IMR-90 (cell line): ENCODE measurements around the gene CELA2A. TPM values are rescaled to one million over a fixed set of nuclear protein-coding genes. Genes with fewer than 3 reads are reported as not detected.
A peak's percentile ranks its signal among the peaks of the same experiment; 100 is the strongest.
"Not testable (repeated sequence)": the region's sequence is repeated elsewhere in the genome, so short reads cannot be mapped to it uniquely, and the experiment has no call there.

Experiments
- ATAC-seq: fragments of 200-7000 bp; cut with Tn5 transposase; 2 replicates; pipeline ENCODE4 v1.9.1; 2020; ENCODE audit warnings: low read depth, mild to moderate bottlenecking, moderate library complexity
- BruUV-seq: library from RNA; stranded (reverse); fragments of 400-500 nt; replicated peaks from 2 replicates; lab custom pipeline; 2021; lab: Mats Ljungman, UMichigan
- CTCF ChIA-PET: fragments of 300-600 bp; formaldehyde crosslinking; extraction: SDS; loops from one replicate; lab custom pipeline; 2021; ENCODE audit warnings: antibody characterized with exemption; lab: Yijun Ruan, JAX
- POLR2A ChIA-PET: fragments of 300-600 bp; sonication (Branson Sonifier 250); formaldehyde crosslinking; loops from one replicate; lab custom pipeline; 2022; ENCODE audit warnings: antibody characterized with exemption; ENCODE audit not compliant: unreplicated experiment; lab: Charles Lee
- DNase-seq: peaks from one replicate; pipeline ENCODE4 v3.0.0; 2013
- H2AFZ ChIP-seq: replicated peaks from 2 replicates; pipeline ENCODE3; 2013; ENCODE audit warnings: low read length, mild to moderate bottlenecking; ENCODE audit not compliant: poor library complexity
- H2AK5ac ChIP-seq: 2 replicates; pipeline ENCODE4 v1.6.1; 2013; ENCODE audit warnings: low read depth, low read length, inconsistent platforms
- H2AK9ac ChIP-seq: replicated peaks from 2 replicates; pipeline ENCODE3; 2013; ENCODE audit warnings: mild to moderate bottlenecking, low read depth, low read length, moderate library complexity; ENCODE audit not compliant: poor library complexity
- H2BK120ac ChIP-seq: 2 replicates; pipeline ENCODE4 v1.6.1; 2013; ENCODE audit warnings: low read depth, low read length, inconsistent platforms
- H2BK15ac ChIP-seq: 3 replicates; pipeline ENCODE4 v1.6.1; 2013; ENCODE audit warnings: low read depth, low read length, inconsistent platforms
- H2BK20ac ChIP-seq: 2 replicates; pipeline ENCODE4 v1.6.1; 2013; ENCODE audit warnings: low read depth, mild to moderate bottlenecking, inconsistent platforms, low read length, moderate library complexity
- H2BK5ac ChIP-seq: 2 replicates; pipeline ENCODE4 v1.6.1; 2013; ENCODE audit warnings: mild to moderate bottlenecking, low read depth, low read length, inconsistent platforms; ENCODE audit not compliant: poor library complexity, severe bottlenecking
- H3K14ac ChIP-seq: replicated peaks from 2 replicates; pipeline ENCODE4 v1.6.1; 2013; ENCODE audit warnings: low read depth, low read length, inconsistent platforms
- H3K18ac ChIP-seq: 2 replicates; pipeline ENCODE4 v1.6.1; 2013; ENCODE audit warnings: low read depth, low read length, control low read depth
- H3K23ac ChIP-seq: 2 replicates; pipeline ENCODE4 v1.6.1; 2013; ENCODE audit warnings: low read depth, low read length, inconsistent platforms
- H3K27ac ChIP-seq: 2 replicates; pipeline ENCODE4 v1.5.1; 2013; ENCODE audit warnings: mild to moderate bottlenecking, control low read depth, low read length; ENCODE audit not compliant: insufficient read depth
- H3K27me3 ChIP-seq: 2 replicates; pipeline ENCODE4 v1.6.1; 2013; ENCODE audit warnings: low read length; ENCODE audit not compliant: control insufficient read depth, insufficient read depth
- H3K36me3 ChIP-seq: 2 replicates; pipeline ENCODE4 v1.6.1; 2013; ENCODE audit warnings: low read length, mixed read lengths; ENCODE audit not compliant: control insufficient read depth, insufficient read depth
- H3K4ac ChIP-seq: 2 replicates; pipeline ENCODE4 v1.6.1; 2013; ENCODE audit warnings: low read depth, low read length, inconsistent platforms
- H3K4me1 ChIP-seq: 2 replicates; pipeline ENCODE4 v1.6.1; 2013; ENCODE audit warnings: low read length, mixed read lengths; ENCODE audit not compliant: control insufficient read depth, insufficient read depth
- H3K4me2 ChIP-seq: 2 replicates; pipeline ENCODE4 v1.6.1; 2013; ENCODE audit warnings: low read depth, mild to moderate bottlenecking, control low read depth, low read length, moderate library complexity
- H3K4me3 ChIP-seq: 2 replicates; pipeline ENCODE4 v1.5.1; 2013; ENCODE audit warnings: low read depth, mild to moderate bottlenecking, control low read depth, low read length, moderate library complexity; ENCODE audit not compliant: insufficient read depth
- H3K56ac ChIP-seq: 2 replicates; pipeline ENCODE4 v1.6.1; 2013; ENCODE audit warnings: low read length, inconsistent platforms; ENCODE audit not compliant: insufficient read depth; ENCODE audit errors: extremely low read depth
- H3K79me1 ChIP-seq, 2 experiments: 2 replicates each; pipeline ENCODE4 v1.6.1; 2013; ENCODE audit warnings: low read length in 2 of 2, inconsistent platforms in 1 of 2, low read depth in 1 of 2
- H3K9ac ChIP-seq: 2 replicates; pipeline ENCODE4 v1.6.1; 2013; ENCODE audit warnings: low read depth, low read length, control low read depth
- H3K9me1 ChIP-seq: 2 replicates; pipeline ENCODE4 v1.6.1; 2013; ENCODE audit warnings: low read length, inconsistent platforms; ENCODE audit not compliant: insufficient read depth
- H3K9me3 ChIP-seq: 2 replicates; pipeline ENCODE4 v1.6.1; 2013; ENCODE audit warnings: low read length; ENCODE audit not compliant: control insufficient read depth, insufficient read depth
- H4K20me1 ChIP-seq: 2 replicates; pipeline ENCODE4 v1.6.1; 2013; ENCODE audit warnings: low read length, inconsistent platforms; ENCODE audit not compliant: insufficient read depth
- H4K5ac ChIP-seq: 2 replicates; pipeline ENCODE4 v1.6.1; 2013; ENCODE audit warnings: mild to moderate bottlenecking, low read depth, low read length, control low read depth
- H4K8ac ChIP-seq, 2 experiments: 2 replicates each; pipeline ENCODE4 v1.6.1; 2013; ENCODE audit warnings: low read depth in 2 of 2, low read length in 2 of 2, control low read depth in 1 of 2, inconsistent platforms in 1 of 2
- H4K91ac ChIP-seq: 2 replicates; pipeline ENCODE4 v1.6.1; 2013; ENCODE audit warnings: low read depth, low read length, inconsistent platforms; ENCODE audit not compliant: insufficient read depth
- BHLHE40 ChIP-seq: fragments of 150-350 bp; IDR thresholded peaks from 2 replicates; pipeline ENCODE4 v1.6.1; 2016; ENCODE audit warnings: mild to moderate bottlenecking, low read depth, low read length
- CTCF ChIP-seq: conservative IDR thresholded peaks from 2 replicates; pipeline ENCODE4 v1.5.1; 2012; ENCODE audit warnings: mild to moderate bottlenecking, low read depth, low read length, improper control_type of control experiment
- FOS ChIP-seq: fragments of 150-350 bp; IDR thresholded peaks from 2 replicates; pipeline ENCODE4 v1.6.1; 2016; ENCODE audit warnings: low read depth, low read length
- MAFK ChIP-seq: IDR thresholded peaks from 2 replicates; pipeline ENCODE4 v1.6.1; 2012; ENCODE audit warnings: low read depth, low read length, improper control_type of control experiment
- MAZ ChIP-seq: IDR thresholded peaks from 2 replicates; pipeline ENCODE4 v1.6.1; 2012; ENCODE audit warnings: low read depth, mild to moderate bottlenecking, low read length, improper control_type of control experiment, moderate library complexity, borderline replicate concordance
- RAD21 ChIP-seq: IDR thresholded peaks from 2 replicates; pipeline ENCODE4 v1.6.1; 2012; ENCODE audit warnings: low read length, improper control_type of control experiment
- RFX5 ChIP-seq: IDR thresholded peaks from 2 replicates; pipeline ENCODE4 v1.8.0; 2012; ENCODE audit warnings: low read depth, mild to moderate bottlenecking, low read length, moderate library complexity
- WGBS, 2 experiments: methylation state at CpG; one replicate each; pipeline versions ENCODE4 v1.1.5 to v1.1.7; 2013; ENCODE audit warnings: missing lambda C conversion rate in 2 of 2; ENCODE audit not compliant: insufficient read length in 1 of 2; ENCODE audit errors: extremely low coverage in 2 of 2; 5-methylcytosine and 5-hydroxymethylcytosine counted together
- dilution Hi-C: fragments of 300-500 bp; cut with HindIII; formaldehyde crosslinking; loops from one replicate; pipeline ENCODE4 v1.14.3; 2018; ENCODE audit warnings: low sequenced_read_pairs; ENCODE audit not compliant: unreplicated experiment
- in situ Hi-C: fragments of 300-500 bp; cut with MboI; formaldehyde crosslinking; loops from 3 replicates; pipeline ENCODE4 v1.14.3; 2019; ENCODE audit warnings: low sequenced_read_pairs, inconsistent platforms, mixed read lengths
- intact Hi-C: fragments of 100-400 bp; cut with micrococcal nuclease; formaldehyde crosslinking; loops from 2 replicates; pipeline ENCODE4 v1.10.0; 2022
- polyA plus RNA-seq, 3 experiments: library from polyadenylated mRNA; depleted of rRNA; stranded (reverse); fragments of >200 nt; gene quantifications; 2 replicates each; pipeline ENCODE4 v1.2.3, GENCODE V29; 2012; ENCODE audit warnings: low replicate concordance in 1 of 3
- total RNA-seq: library from RNA; depleted of rRNA; stranded (reverse); fragments of >200 nt; gene quantifications from 2 replicates; pipeline ENCODE4 v1.2.3, GENCODE V29; 2012

Gene CELA2A
- total and polyA plus RNA-seq, 2 of the 4 experiments (the other 2 are of a cell fraction), result not detected

- Histone ChIP-seq H4K20me1 (no peaks in the 10 kb centered on the region), H3K79me1 (no peaks in the 10 kb centered on the region), H3K36me3 (no peaks in the 10 kb centered on the region), H3K27me3 (peaks cover 3% of the 10 kb centered on the region; the same call in 1 of the 2 replicates), H2AFZ (no peak overlapping the region), H3K4me3 (no peak overlapping the region), H2BK20ac (no peak overlapping the region), H3K4me1 (no peaks in the 10 kb centered on the region), H3K18ac (no peak overlapping the region), H2AK5ac (no peak overlapping the region), H3K9me1 (no peaks in the 10 kb centered on the region), H2BK120ac (no peak overlapping the region), H4K8ac (no peak overlapping the region), H3K27ac (no peak overlapping the region), H4K91ac (no peak overlapping the region), H2BK5ac (no peak overlapping the region), H3K23ac (no peak overlapping the region), H3K14ac (no peak overlapping the region), H3K4ac (no peak overlapping the region), H2AK9ac (no peak overlapping the region), H3K9ac (no peak overlapping the region), H4K5ac (no peak overlapping the region), H3K4me2 (no peak overlapping the region), H3K56ac (0 out of 2 replicates have a peak overlapping the region, but pooled peaks have one; percentile 1), H3K9me3 (no peaks in the 10 kb centered on the region), H2BK15ac (no peak overlapping the region)
- dilution Hi-C loops, result no loop called here
- no CpG with 5 or more reads among the region's 3 CpGs for WGBS, 2 experiments
- ChIA-PET CTCF (no interaction called here), POLR2A (no interaction called here)
- ATAC-seq (no peak), DNase-seq (no peak)
- intact Hi-C loops, result no loop called here
- BruUV-seq, result no TSS peak
- no peak for TF ChIP-seq CTCF
- no peak for TF ChIP-seq RFX5
- no peak for TF ChIP-seq MAFK
- no peak for TF ChIP-seq BHLHE40
- no peak for TF ChIP-seq FOS
- TF ChIP-seq MAZ, result no peak
- no peak for TF ChIP-seq RAD21
- in situ Hi-C loops, result no loop called here
Measured at GRCh38 chr1:15469361-15469760, 12.8 kb downstream of the CELA2A start.

- H3K23ac ChIP-seq, POLR2A ChIA-PET, H2BK15ac ChIP-seq, H3K36me3 ChIP-seq, H2AK9ac ChIP-seq, H3K4me2 ChIP-seq, H3K9ac ChIP-seq, intact Hi-C loops, DNase-seq, in situ Hi-C loops, H4K20me1 ChIP-seq, BruUV-seq, H3K27ac ChIP-seq, H3K79me1 ChIP-seq, H3K4ac ChIP-seq, CTCF ChIA-PET, H3K4me1 ChIP-seq, H2BK20ac ChIP-seq, H3K9me1 ChIP-seq, H3K27me3 ChIP-seq, H4K91ac ChIP-seq, H3K14ac ChIP-seq, H3K9me3 ChIP-seq, ATAC-seq, H2BK5ac ChIP-seq, H3K4me3 ChIP-seq, H2AK5ac ChIP-seq, H4K5ac ChIP-seq, H2AFZ ChIP-seq, H3K18ac ChIP-seq, H3K56ac ChIP-seq, H2BK120ac ChIP-seq, dilution Hi-C loops, H4K8ac ChIP-seq: not testable (repeated sequence)
- WGBS, 2 experiments, result 33% methylated on average over 1 of the region's 9 CpGs; no CpG with 5 or more reads in 1 of the 2 experiments
Measured at GRCh38 chr1:15469821-15470448, 13.4 kb downstream of the CELA2A start.
